Esophagus (tissue), 2 donors: ENCODE data around the gene GRPR. TPM values are rescaled to one million over a fixed set of nuclear protein-coding genes. Genes with fewer than 3 reads are reported as not detected.

Experiments
- H3K27ac ChIP-seq, 2 donors: one replicate each; pipeline ENCODE4 v1.5.1; 2013; ENCODE audit warnings: low read depth in 2 of 2, mild to moderate bottlenecking in 2 of 2, inconsistent platforms in 1 of 2, low read length in 1 of 2, moderate library complexity in 1 of 2
- H3K27me3 ChIP-seq, 2 donors: one replicate each; pipeline ENCODE4 v1.6.1; 2013; ENCODE audit warnings: low read length in 2 of 2, control low read depth in 1 of 2, mild to moderate bottlenecking in 1 of 2; ENCODE audit not compliant: insufficient read depth in 2 of 2, control insufficient read depth in 1 of 2
- H3K36me3 ChIP-seq, 2 donors: one replicate each; pipeline ENCODE4 v1.6.1; 2013; ENCODE audit warnings: low read length in 1 of 2; ENCODE audit not compliant: control insufficient read depth in 2 of 2, insufficient read depth in 2 of 2
- H3K4me1 ChIP-seq, 2 donors: one replicate each; pipeline ENCODE4 v1.6.1; 2013; ENCODE audit warnings: low read length in 1 of 2; ENCODE audit not compliant: control insufficient read depth in 2 of 2, insufficient read depth in 2 of 2
- H3K4me3 ChIP-seq, 2 donors: one replicate each; pipeline ENCODE4 v1.5.1; 2013; ENCODE audit warnings: low read length in 2 of 2, mild to moderate bottlenecking in 2 of 2, low read depth in 1 of 2, moderate library complexity in 1 of 2
- H3K9me3 ChIP-seq, 2 donors: one replicate each; pipeline ENCODE4 v1.6.1; 2013; ENCODE audit warnings: mild to moderate bottlenecking in 2 of 2, low read depth in 1 of 2, low read length in 1 of 2, moderate library complexity in 1 of 2; ENCODE audit not compliant: control insufficient read depth in 2 of 2, insufficient read depth in 1 of 2
- WGBS, 2 donors: extraction: QIAGEN DNeasy Blood & Tissue Kit; methylation state at CpG; one replicate each; pipeline ENCODE4 v1.1.7; 2013; 5-methylcytosine and 5-hydroxymethylcytosine counted together
- polyA plus RNA-seq, 2 donors: library from polyadenylated mRNA; stranded (reverse); fragments of 200-250 nt; gene quantifications; one replicate each; pipeline ENCODE4 v1.2.3, GENCODE V29; 2013
- donor health status: healthy with polysubstance abuse.
- donor health status: Bipolar disorder and iron deficiency.

Gene GRPR
- polyA plus RNA-seq, result under 1 TPM; 0.04 to 0.08 TPM

- 3 to 7% methylated on average over 6 of the region's 6 CpGs for WGBS, 2 donors
- Histone ChIP-seq H3K9me3 (peaks cover 0 to 3% of the 10 kb centered on the region in 2 donors), H3K27ac (no peak within 1 kb of the TSS), H3K4me3 (no peak within 1 kb of the TSS), H3K27me3 (no peaks in the 10 kb centered on the region), H3K36me3 (no peaks in the 10 kb centered on the region), H3K4me1 (no peaks in the 10 kb centered on the region)
These were observed at the start of gene GRPR for GRCh38 chrX:16123222-16123786. Gene GRPR (plus strand): TSS chrX:16123565. CDS start chrX:16123954, 389 bp downstream.

- Histone ChIP-seq H3K36me3 (no peaks in the 10 kb centered on the region), H3K27me3 (no peaks in the 10 kb centered on the region), H3K4me1 (no peaks in the 10 kb centered on the region), H3K9me3 (no peaks in the 10 kb centered on the region), H3K4me3 (no peak overlapping the region), H3K27ac (no peak overlapping the region)
- WGBS, 2 donors, result 46 to 65% methylated on average over 1 of the region's 1 CpG
These were observed 48.3 kb upstream of the GRPR start for GRCh38 chrX:16075087-16075486.

- no peaks in the 10 kb centered on the region for H3K9me3 ChIP-seq
- no peaks in the 10 kb centered on the region for H3K4me1 ChIP-seq
- no peak overlapping the region for H3K4me3 ChIP-seq
- H3K36me3 ChIP-seq, result no peaks in the 10 kb centered on the region
- H3K27ac ChIP-seq, result no peak overlapping the region
- WGBS, 2 donors, result 59 to 63% methylated on average over 2 of the region's 2 CpGs
- H3K27me3 ChIP-seq, result no peaks in the 10 kb centered on the region
These were observed 46.5 kb upstream of the GRPR start for GRCh38 chrX:16076834-16077233.

- H3K36me3 ChIP-seq, result no peaks in the 10 kb centered on the region
- WGBS, 2 donors, result 74 to 76% methylated on average over 2 of the region's 2 CpGs
- H3K4me1 ChIP-seq, result no peaks in the 10 kb centered on the region
- no peak overlapping the region for H3K27ac ChIP-seq
- no peak overlapping the region for H3K4me3 ChIP-seq
- no peaks in the 10 kb centered on the region for H3K9me3 ChIP-seq
- H3K27me3 ChIP-seq, result no peaks in the 10 kb centered on the region
These were observed 45.6 kb upstream of the GRPR start for GRCh38 chrX:16077811-16078210.

DNA sequence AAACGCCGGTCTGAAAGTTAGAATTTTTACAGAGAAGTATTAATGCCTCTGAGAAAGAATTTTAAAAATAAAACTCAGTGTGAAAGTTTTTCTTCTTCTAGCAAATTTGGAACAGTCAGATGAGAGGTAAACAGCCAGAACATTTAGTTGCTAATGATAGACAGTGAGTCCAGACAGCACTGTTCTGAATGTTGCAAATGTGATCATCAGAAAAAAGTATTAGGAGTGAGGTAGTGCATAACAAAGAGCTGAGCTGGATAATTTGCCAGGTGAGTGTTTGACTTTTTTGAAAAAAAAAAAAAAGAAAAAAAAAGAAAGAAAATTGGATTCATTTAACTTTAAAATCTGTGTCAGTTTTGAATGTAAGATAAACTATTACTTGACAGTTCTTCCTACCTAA, 42.0 kb upstream of the GRPR start:
- Histone ChIP-seq H3K4me3 (no peak overlapping the region), H3K36me3 (no peaks in the 10 kb centered on the region), H3K27ac (no peak overlapping the region), H3K27me3 (no peaks in the 10 kb centered on the region), H3K9me3 (no peaks in the 10 kb centered on the region), H3K4me1 (no peaks in the 10 kb centered on the region)
- 70 to 76% methylated on average over 2 of the region's 2 CpGs for WGBS, 2 donors

- WGBS, 2 donors, result 69 to 71% methylated on average over 10 of the region's 10 CpGs
- no peaks in the 10 kb centered on the region for H3K4me1 ChIP-seq
- no peak overlapping the region for H3K27ac ChIP-seq
These were observed 40.8 kb upstream of the GRPR start for GRCh38 chrX:16082470-16083085.

DNA sequence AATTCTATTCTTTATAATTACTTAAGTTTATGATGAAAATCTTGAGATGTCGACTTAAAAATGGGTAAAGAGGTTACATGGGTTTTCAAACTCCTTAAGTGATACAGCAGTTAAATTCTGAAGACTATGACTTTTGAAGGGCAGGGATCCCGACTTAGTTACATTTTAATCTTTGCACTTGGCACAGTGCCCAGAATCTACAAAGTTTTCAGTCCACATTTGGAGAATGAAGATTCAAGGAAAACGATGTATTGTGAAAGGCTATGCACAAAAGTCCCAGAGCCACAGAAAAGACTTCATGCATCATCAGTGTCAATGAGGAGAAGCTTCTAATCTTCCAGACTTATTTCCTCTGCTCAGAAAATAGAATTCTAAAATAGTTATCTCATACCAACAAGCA, 36.3 kb upstream of the GRPR start:
- Histone ChIP-seq H3K4me1 (no peaks in the 10 kb centered on the region), H3K27me3 (no peaks in the 10 kb centered on the region), H3K36me3 (no peaks in the 10 kb centered on the region), H3K9me3 (no peaks in the 10 kb centered on the region), H3K27ac (no peak overlapping the region), H3K4me3 (no peak overlapping the region)
- 33 to 41% methylated on average over 3 of the region's 3 CpGs for WGBS, 2 donors

More at GRCh38 chrX:16082470-16083085, 40.8 kb upstream of the GRPR start:
- Histone ChIP-seq H3K4me3 (no peak overlapping the region), H3K9me3 (no peaks in the 10 kb centered on the region), H3K36me3 (no peaks in the 10 kb centered on the region), H3K27me3 (no peaks in the 10 kb centered on the region)

GRCh38 chrX:16089086-16089485, 34.3 kb upstream of the GRPR start:
- Histone ChIP-seq H3K4me1 (no peaks in the 10 kb centered on the region), H3K4me3 (no peak overlapping the region), H3K36me3 (no peaks in the 10 kb centered on the region), H3K9me3 (no peaks in the 10 kb centered on the region), H3K27ac (no peak overlapping the region), H3K27me3 (no peaks in the 10 kb centered on the region)

DNA sequence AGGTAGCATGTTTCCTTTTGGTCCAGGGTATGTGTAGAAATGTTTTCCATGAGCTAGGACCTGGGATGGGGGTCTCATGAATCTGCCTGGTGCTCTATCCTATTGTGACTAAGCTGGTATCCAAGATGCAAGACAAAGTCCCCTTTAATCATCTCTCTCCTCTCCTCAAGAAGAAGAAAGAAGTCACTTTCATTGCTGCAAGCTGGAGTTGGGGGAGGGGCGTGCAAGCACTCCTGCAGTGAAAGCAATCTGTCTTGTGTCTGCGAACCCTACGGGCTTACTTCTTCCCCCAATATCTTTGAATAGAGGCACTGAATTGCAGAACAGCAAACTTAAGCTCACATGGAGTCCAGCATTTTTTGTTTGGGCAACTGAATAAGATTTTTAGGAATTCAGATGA, 27.2 kb upstream of the GRPR start:
- Histone ChIP-seq H3K4me1 (no peaks in the 10 kb centered on the region), H3K27ac (no peak overlapping the region), H3K27me3 (no peaks in the 10 kb centered on the region), H3K4me3 (no peak overlapping the region), H3K36me3 (no peaks in the 10 kb centered on the region), H3K9me3 (peaks cover 0 to 3% of the 10 kb centered on the region in 2 donors)
- 59 to 72% methylated on average over 3 of the region's 3 CpGs for WGBS, 2 donors

DNA sequence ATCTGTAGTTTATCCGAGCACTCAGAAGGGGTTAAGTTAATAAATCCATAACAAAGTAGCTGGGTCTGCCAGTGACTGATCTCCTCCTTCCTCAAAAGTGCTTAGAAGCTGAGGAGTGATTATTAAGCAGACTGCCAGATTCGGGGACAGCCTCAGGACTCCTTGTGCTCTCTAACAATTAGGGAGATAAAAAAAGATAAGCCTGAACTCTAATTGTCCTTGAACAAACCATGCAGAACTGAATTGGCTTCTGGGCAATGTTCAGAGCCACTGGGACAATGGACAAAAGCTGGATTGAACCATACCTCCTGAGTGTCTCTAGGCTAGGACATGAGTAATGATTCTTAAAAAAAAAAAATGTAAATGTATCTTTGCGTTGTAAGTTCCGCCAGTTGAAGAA, 22.7 kb upstream of the GRPR start:
- no peaks in the 10 kb centered on the region for H3K36me3 ChIP-seq
- peaks cover 0 to 2% of the 10 kb centered on the region in 2 donors for H3K9me3 ChIP-seq
- no peak overlapping the region for H3K27ac ChIP-seq
- no peaks in the 10 kb centered on the region for H3K27me3 ChIP-seq
- H3K4me3 ChIP-seq, result no peak overlapping the region
- 49 to 63% methylated on average over 4 of the region's 4 CpGs for WGBS, 2 donors
- H3K4me1 ChIP-seq, result no peaks in the 10 kb centered on the region
